NOMO-1 treated with dmso at 0.1 percent for 144 hours (cell line): ENCODE measurements around the gene CDCP2.

Experiments used
- DNase-seq: peaks from one replicate; lab custom pipeline; 2025; ENCODE audit not compliant: unreplicated experiment; lab: John Stamatoyannopoulos, UW

The CDCP2 gene

GRCh38 chr1:54152696-54153095 is at the start of gene CDCP2:
Gene CDCP2 (minus strand): TSS chr1:54153000. CDS start chr1:54152922, 78 bp downstream.
- DNase-seq = no peak

GRCh38 chr1:54200519-54200997 is 47.8 kb upstream of the CDCP2 start:
- no peak for DNase-seq

GRCh38 chr1:54199765-54200518 is 47.1 kb upstream of the CDCP2 start, which contains the start of the genes CYB5RL and MRPL37:
Gene CYB5RL (minus strand): TSS chr1:54200030. CDS start chr1:54195616, 4,414 bp downstream.
Gene MRPL37 (plus strand): TSS chr1:54200167. CDS start chr1:54200244, 77 bp downstream.
- peak; percentile 98 for DNase-seq

GRCh38 chr1:54199151-54199764 is 46.5 kb upstream of the CDCP2 start:
- no peak for DNase-seq

- no peak for DNase-seq
Measured at GRCh38 chr1:54193453-54193852, 40.7 kb upstream of the CDCP2 start.

GRCh38 chr1:54191525-54191924 is 38.7 kb upstream of the CDCP2 start:
- DNase-seq = no peak

- no peak for DNase-seq
Measured at GRCh38 chr1:54190526-54190925, 37.7 kb upstream of the CDCP2 start.

GRCh38 chr1:54188291-54188690 is 35.5 kb upstream of the CDCP2 start:
- no peak for DNase-seq

- DNase-seq = no peak
Measured at GRCh38 chr1:54186056-54186455, 33.3 kb upstream of the CDCP2 start.

GRCh38 chr1:54180701-54181360 is 28.0 kb upstream of the CDCP2 start:
- no peak for DNase-seq

GRCh38 chr1:54178296-54179070 is 25.7 kb upstream of the CDCP2 start:
- no peak for DNase-seq

GRCh38 chr1:54177726-54178125 is 24.9 kb upstream of the CDCP2 start:
- DNase-seq = no peak

GRCh38 chr1:54176621-54177327 is 24.0 kb upstream of the CDCP2 start:
- DNase-seq = no peak

GRCh38 chr1:54174106-54174505 is 21.3 kb upstream of the CDCP2 start:
- DNase-seq = no peak

GRCh38 chr1:54173681-54174080 is 20.9 kb upstream of the CDCP2 start:
- DNase-seq = no peak

- no peak for DNase-seq
Measured at GRCh38 chr1:54172614-54173599, 20.1 kb upstream of the CDCP2 start.

- DNase-seq = no peak
Measured at GRCh38 chr1:54171606-54172005, 18.8 kb upstream of the CDCP2 start.

GRCh38 chr1:54171016-54171415 is 18.2 kb upstream of the CDCP2 start:
- DNase-seq = no peak

GRCh38 chr1:54169068-54169467 is 16.3 kb upstream of the CDCP2 start:
- DNase-seq = no peak
